K562 (cell line): ENCODE measurements around the gene LSR. TPM values are rescaled to one million over a fixed set of nuclear protein-coding genes. Genes with fewer than 3 reads are reported as not detected.
A peak's percentile ranks its signal among the peaks of the same experiment; 100 is the strongest.

Experiments used
- LARP7 ChIP-seq: fragments of 450-650 bp; IDR thresholded peaks from 2 replicates; pipeline ENCODE4 v1.6.1; 2016
- MBD2 ChIP-seq: sonication (generic); IDR thresholded peaks from 2 replicates; pipeline ENCODE4 v1.6.1; 2016; ENCODE audit warnings: low read depth, borderline replicate concordance
- SMC3 ChIP-seq: conservative IDR thresholded peaks from 2 replicates; pipeline ENCODE4 v1.6.1; 2011; ENCODE audit warnings: low read depth, low read length, improper control_type of control experiment; ENCODE audit not compliant: insufficient read depth
- SRSF7 ChIP-seq: fragments of 200-400 bp; formaldehyde crosslinking; optimal IDR thresholded peaks from 2 replicates; pipeline ENCODE3; 2017; ENCODE audit warnings: mild to moderate bottlenecking, low read depth, low read length
- TARDBP ChIP-seq: fragments of 450-650 bp; IDR thresholded peaks from 2 replicates; pipeline ENCODE4 v1.6.1; 2016
- ZBTB9 ChIP-seq: fragments of 450-650 bp; formaldehyde crosslinking; IDR thresholded peaks from 2 replicates; pipeline ENCODE4 v1.4.0; 2020; ENCODE audit warnings: mild to moderate bottlenecking, moderate library complexity
- ZMIZ1 ChIP-seq, 2 experiments: fragments of 150-350 bp in 1 of 2; IDR thresholded peaks; 2 replicates each; pipeline ENCODE4 v1.6.1; 2012 to 2016; ENCODE audit warnings: low read depth in 2 of 2, low read length in 2 of 2, mild to moderate bottlenecking in 1 of 2, moderate library complexity in 1 of 2
- ZNF41 ChIP-seq: fragments of 250-450 bp; sonication (Bioruptor Pico); conservative IDR thresholded peaks from 2 replicates; pipeline ENCODE4 v1.4.0; 2020; ENCODE audit warnings: mild to moderate bottlenecking
- ZNF584 ChIP-seq: fragments of 200-800 bp; sonication (Bioruptor generic); IDR thresholded peaks from 2 replicates; pipeline ENCODE4 v1.6.1; 2016; ENCODE audit warnings: low read depth, mild to moderate bottlenecking, missing genetic modification characterization, missing compliant biosample characterization
- ZNF76 ChIP-seq: fragments of 250-450 bp; sonication (Bioruptor Pico); IDR thresholded peaks from 2 replicates; pipeline ENCODE4 v1.4.0; 2020; ENCODE audit warnings: mild to moderate bottlenecking, moderate library complexity, borderline replicate concordance
- polyA plus RNA-seq, 8 experiments: library from polyadenylated mRNA; depleted of rRNA in 4 of 8; stranded (reverse) in 5 of 8; unstranded in 3 of 8; fragments of >200 nt; fragmentation: Nextera tagmentation in 2 of 8; fragmentation: Illumina TruSeq in 1 of 8; extraction: Ambion mirVana in 2 of 8; extraction: Trizol in 1 of 8; gene quantifications; 2 replicates each; pipeline versions ENCODE4 v1.2.1 to v1.2.3, GENCODE V29; 2011 to 2014; ENCODE audit warnings: inconsistent platforms in 1 of 8, missing spikeins in 1 of 8
- total RNA-seq, 7 experiments: library from RNA; depleted of rRNA in 6 of 7; stranded (reverse); fragments of >200 nt in 6 of 7; fragmentation: Illumina TruSeq in 2 of 7; extraction: Trizol in 2 of 7; gene quantifications; 2 replicates each; pipeline versions ENCODE4 v1.2.1 to v1.2.3, GENCODE V29; 2011 to 2021; ENCODE audit warnings: low replicate concordance in 1 of 7
- TF ChIP-seq, protein P1 (sequence below): IDR thresholded peaks from 2 replicates; pipeline ENCODE4 v1.6.1; 2012; ENCODE audit warnings: low read depth, low read length, improper control_type of control experiment, borderline replicate concordance
- TF ChIP-seq, protein P2 (sequence below), 2 experiments: IDR thresholded peaks; 2 replicates each; pipeline ENCODE4 v1.6.1; 2011; ENCODE audit warnings: borderline replicate concordance in 1 of 2, control low read depth in 1 of 2, low read depth in 1 of 2, low read length in 1 of 2, mild to moderate bottlenecking in 1 of 2, mixed read lengths in 1 of 2, moderate library complexity in 1 of 2; ENCODE audit not compliant: insufficient read depth in 1 of 2, insufficient read length in 1 of 2, poor library complexity in 1 of 2, severe bottlenecking in 1 of 2; ENCODE audit errors: extremely low read depth in 1 of 2

Gene LSR
- total and polyA plus RNA-seq, 9 of the 15 experiments (the other 6 are each of a cell fraction or from before 2014, with no cell fraction given): 0.44 to 87.9 (median 28.0) TPM

DNA sequence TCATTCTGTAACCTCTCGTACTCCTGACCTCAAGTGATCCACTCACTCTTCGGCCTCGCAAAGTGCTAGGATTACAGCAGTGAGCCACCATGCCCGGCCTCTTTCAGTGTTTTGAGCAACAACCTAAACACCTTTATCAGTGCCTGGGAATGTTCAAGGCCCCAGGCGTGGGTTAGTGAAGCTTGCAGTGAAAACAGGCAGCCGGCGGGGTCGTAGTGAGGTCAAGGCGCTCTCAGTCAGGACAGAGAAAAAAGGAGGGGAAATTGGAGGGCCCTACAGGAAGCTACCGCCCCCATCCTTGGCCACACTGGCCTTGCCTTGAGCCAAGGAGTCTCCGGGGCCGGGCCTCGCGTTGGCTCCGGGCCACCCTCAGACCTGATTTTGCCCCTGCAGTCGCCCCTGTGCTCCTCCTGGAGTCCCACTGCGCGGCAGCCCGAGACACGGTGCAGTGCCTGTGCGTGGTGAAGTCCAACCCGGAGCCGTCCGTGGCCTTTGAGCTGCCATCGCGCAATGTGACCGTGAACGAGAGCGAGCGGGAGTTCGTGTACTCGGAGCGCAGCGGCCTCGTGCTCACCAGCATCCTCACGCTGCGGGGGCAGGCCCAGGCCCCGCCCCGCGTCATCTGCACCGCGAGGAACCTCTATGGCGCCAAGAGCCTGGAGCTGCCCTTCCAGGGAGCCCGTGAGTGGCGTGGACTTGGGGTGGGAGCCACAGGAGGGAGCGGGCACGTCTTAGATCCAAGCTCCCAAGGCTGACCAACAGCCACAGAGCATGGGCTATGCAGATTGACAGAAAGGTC lies 60.9 kb downstream of the LSR start (continued):
- TF ChIP-seq, protein P1, sequence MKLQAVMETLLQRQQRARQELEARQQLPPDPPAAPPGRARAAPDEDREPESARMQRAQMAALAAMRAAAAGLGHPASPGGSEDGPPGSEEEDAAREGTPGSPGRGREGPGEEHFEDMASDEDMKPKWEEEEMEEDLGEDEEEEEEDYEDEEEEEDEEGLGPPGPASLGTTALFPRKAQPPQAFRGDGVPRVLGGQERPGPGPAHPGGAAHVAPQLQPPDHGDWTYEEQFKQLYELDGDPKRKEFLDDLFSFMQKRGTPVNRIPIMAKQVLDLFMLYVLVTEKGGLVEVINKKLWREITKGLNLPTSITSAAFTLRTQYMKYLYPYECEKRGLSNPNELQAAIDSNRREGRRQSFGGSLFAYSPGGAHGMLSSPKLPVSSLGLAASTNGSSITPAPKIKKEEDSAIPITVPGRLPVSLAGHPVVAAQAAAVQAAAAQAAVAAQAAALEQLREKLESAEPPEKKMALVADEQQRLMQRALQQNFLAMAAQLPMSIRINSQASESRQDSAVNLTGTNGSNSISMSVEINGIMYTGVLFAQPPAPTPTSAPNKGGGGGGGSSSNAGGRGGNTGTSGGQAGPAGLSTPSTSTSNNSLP: no peak
- TF ChIP-seq ZNF76 (CRISPR knock-in tag): peak; percentile 49; the same call in 1 of the 2 replicates
- 0 out of 2 replicates have a peak, but pooled peaks have one; percentile 12 for TF ChIP-seq MBD2
- no peak; the same call in 1 of the 2 replicates for TF ChIP-seq ZBTB9 (CRISPR knock-in tag)
- 0 out of 2 replicates have a peak, but pooled peaks have one; percentile 24 for TF ChIP-seq ZNF41 (CRISPR knock-in tag)
- TF ChIP-seq LARP7: no peak
- TF ChIP-seq SRSF7: no peak
- TF ChIP-seq TARDBP: peak; percentile 28; the same call in 1 of the 2 replicates
- TF ChIP-seq SMC3: no peak
- TF ChIP-seq ZMIZ1 (IDR thresholded peaks at IDR 0.05; ENCODE audit: low read depth in 2 of 2, low read length in 2 of 2): no peak
- TF ChIP-seq ZNF584 (CRISPR knock-in tag): peak; percentile 87
- TF ChIP-seq, protein P2, sequence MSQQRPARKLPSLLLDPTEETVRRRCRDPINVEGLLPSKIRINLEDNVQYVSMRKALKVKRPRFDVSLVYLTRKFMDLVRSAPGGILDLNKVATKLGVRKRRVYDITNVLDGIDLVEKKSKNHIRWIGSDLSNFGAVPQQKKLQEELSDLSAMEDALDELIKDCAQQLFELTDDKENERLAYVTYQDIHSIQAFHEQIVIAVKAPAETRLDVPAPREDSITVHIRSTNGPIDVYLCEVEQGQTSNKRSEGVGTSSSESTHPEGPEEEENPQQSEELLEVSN (IDR thresholded peaks at IDR 0.05; ENCODE audit: borderline replicate concordance in 1 of 2, extremely low read depth in 1 of 2, insufficient read depth in 1 of 2, insufficient read length in 1 of 2, low read depth in 1 of 2, low read length in 1 of 2, poor library complexity in 1 of 2, severe bottlenecking in 1 of 2): peak; percentile 98 to 99
